Esophagus squamous epithelium (tissue), 4 donors: ENCODE results near the gene DPH1.

Experiments
- CTCF ChIP-seq, 6 experiments: fragments of 450-650 bp in 4 of 6; fragments of 200-600 bp in 2 of 6; sonication (generic) in 2 of 6; IDR thresholded peaks; one replicate each; pipeline ENCODE4 v1.5.1; 2016 to 2019; ENCODE audit warnings: antibody characterized with exemption in 6 of 6, mild to moderate bottlenecking in 4 of 6, moderate library complexity in 4 of 6
- POLR2A ChIP-seq, 4 donors: fragments of 450-650 bp; IDR thresholded peaks; one replicate each; pipeline ENCODE4 v1.6.1; 2017; ENCODE audit warnings: antibody characterized with exemption in 4 of 4, mild to moderate bottlenecking in 4 of 4, moderate library complexity in 3 of 4

DNA sequence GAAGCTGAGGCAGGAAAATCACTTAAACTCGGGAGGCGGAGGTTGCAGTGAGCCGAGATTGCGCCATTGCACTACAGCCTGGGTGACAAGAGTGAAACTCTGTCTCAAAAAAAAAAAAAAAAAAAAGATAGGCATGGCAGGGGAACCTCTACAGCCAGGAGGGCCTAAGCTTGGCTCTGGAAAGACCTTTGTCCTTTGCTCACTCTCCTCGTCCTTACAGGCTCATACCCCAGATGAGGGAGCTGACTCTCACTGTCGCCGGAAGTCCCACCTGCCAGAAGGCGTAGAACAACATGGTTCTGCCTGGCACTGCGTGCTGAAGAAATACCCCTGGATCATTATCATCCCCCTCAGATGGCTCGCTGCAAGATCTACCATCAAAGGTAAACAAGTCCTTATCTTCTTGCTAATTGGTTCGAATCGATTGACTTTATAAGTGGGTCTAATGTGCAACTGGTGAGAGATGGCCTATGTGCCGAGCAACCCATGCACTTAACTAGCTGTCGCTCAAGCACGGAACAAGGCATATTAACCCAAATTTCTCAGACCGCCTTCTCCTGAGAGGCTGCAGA is 34.5 kb upstream of the DPH1 start:
- TF ChIP-seq CTCF (IDR thresholded peaks at IDR 0.05) (no peak), POLR2A (IDR thresholded peaks at IDR 0.05) (no peak)
